Activated CD4-positive, CD25-positive, alpha-beta regulatory T cell treated with anti-CD3 and anti-CD28 coated beads, Interleukin-2, amount 50 U/mL, for 72 hours (primary cell): Measurements from ENCODE around the gene MCM9.
"Not testable (repeated sequence)": the region's sequence is repeated elsewhere in the genome, so short reads cannot be mapped to it uniquely, and the experiment has no call there.

ENCODE experiments used
- DNase-seq: peaks from one replicate; pipeline ENCODE4 v3.0.0; 2021

Gene MCM9

DNA sequence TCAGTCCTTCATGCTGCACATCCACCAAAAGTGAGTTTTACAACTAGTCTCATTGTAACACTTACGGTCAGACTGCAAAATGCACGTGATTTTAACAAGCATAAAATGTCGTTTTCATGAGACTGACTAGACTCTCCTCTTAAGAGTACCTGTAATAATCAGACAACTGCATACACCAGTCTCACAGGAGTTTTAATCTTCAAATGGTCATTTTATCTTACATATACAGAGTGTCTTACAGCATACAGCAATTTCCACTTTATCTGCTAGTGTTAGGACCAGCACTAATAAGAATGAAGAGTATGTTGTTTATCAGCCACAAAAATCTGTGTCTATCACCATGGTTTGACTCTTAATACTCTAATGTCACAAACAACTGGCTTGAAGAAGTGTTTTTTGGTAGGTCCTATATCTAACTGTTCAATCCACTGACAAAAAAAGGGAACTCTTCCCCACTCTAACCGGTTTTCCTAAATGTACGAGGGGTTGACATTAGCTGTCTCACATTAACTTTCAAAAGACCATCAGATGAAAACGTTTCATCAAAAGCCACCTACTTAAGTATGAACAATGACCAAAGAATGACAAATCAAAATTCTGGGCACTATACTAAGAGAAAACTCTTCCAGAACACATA is 42.5 kb downstream of the MCM9 start:
- no peak for DNase-seq

DNA sequence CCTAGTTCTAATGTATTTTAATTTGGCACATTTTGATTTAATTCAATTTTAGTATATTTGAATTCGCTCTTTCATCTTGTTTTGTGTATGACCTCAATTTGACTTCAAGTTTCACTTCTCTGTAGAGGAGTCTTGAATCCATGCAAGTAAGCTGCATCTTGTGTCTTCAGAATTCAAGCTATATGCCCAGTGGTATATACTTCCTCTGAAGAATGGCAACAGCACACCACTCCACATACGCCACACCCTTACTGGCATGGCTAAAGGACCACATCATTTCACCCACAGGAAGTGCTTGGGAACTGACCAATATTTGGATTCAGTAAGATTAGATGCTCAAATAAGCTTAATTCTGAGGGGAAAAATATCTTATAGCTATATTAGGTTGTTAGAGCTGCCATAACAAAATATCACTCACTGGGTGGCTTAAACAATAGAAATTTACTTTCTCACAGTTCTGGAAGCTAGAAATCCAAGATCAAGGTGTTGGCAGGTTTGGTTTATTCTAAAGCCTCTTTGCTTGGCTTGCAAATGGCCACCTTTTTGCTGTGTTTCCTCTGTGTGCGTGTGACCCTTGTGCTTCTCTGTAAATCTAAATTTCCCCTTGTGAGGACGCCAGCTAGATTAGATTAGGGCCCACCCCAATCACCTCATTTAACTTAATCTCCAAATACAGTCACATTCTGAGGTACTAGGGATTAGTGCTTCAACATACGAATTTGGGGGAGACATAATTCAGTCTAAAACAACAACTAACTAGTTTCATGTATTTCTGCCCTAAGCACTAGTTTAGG is 43.8 kb downstream of the MCM9 start:
- no peak for DNase-seq

DNA sequence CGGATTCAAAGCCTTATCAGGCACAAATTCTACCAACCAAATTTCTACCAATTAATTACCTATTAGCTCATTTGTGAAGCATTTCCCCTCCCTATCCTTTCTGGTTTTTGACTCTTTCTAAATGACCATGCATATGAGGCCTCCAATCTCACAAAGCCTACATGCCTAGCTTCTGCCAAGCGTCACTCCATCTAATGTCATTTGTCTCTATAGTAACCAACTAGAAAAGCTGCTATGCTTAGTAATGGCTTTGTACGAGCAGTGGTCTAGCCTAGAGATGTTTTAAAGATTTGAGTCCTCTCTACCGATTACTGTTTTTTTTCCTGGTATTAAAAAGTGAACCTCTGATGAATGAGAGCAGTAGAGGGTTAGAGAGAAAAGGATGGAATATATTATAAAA is 45.8 kb downstream of the MCM9 start:
- no peak for DNase-seq

DNA sequence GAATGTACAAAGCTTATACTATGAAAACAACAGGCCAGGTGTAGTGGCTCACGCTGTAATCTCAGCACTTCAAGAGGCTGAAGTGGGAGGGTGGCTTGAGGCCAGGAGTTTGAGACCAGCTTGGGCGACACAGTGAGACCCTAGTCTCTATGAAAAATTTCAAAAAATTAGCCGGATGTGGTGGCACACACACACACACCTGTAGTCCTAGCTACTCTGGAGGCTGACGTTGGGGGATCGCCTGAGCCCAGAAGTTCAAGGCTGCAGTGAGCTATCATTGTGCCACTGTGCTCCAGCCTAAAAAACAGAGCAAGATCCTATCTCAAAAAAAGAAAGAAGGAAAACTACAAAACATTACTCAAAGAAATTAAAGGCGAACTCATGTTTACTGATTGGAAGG is 48.3 kb downstream of the MCM9 start:
- DNase-seq: no peak

DNA sequence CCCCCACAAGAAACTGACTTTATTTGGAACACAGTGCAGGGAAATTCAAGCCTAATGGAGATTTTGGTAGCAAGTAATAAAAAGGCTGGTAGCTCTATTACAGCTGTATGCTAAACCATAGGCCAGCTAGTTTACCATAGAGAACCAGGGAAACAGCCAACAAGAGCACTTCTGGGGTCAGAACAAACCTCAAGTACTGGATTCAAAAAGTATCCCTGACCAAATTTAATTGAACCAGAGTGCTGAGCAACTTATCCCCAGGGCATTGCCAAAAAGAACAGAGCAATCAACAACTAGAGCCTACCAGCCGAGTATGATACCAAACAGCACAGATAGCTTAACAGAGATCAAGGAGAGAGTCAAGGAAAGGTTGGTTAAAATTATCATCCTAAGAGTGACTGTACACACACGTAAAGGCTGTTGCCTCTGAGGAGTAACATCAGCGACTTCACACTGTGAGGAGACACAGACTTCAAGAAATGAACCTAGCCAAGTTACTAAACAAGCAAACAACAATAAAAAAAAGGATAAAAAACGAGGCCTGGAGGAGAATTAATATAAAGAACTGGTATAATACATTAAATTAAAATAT is 52.5 kb downstream of the MCM9 start:
- DNase-seq: no peak

DNA sequence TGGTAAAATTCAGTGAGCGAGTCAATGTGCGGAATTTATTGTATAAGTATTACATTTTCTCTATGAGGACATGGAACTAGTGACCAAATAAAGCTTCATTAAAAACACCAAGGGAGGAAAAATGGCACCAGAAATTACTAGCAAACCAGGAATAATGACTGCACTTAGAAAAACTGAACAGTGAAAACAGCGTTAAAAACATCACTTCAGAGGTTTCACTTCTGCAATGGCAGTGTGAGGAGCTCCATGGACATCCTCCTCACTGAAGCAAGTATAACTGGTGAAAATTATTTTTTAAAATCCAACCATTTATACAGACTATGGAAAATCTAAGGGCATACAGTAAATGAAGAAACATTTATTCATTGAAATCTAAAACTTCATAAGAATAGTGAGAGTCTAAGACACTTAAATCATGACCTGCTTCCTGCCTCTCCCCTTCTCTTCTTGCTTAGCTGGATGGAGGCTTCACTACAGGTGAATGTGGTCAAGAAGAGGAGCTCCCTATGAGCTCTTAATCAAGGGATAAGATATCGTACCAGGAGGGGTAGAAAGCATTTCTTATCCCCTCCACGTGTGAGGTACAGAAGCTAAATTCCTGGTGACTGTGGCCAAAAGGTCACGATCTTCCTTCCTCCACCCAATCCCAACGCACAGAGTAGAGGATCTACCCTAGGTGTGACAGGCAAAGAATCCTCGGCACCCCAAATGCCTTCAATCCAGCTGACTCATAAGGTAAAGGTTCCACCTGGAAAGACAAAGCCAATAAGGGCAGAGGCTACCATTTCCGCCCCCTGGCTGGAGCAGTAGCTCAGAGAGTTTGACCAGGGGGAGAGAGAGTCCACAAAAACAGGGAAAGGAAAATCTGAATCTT is 53.3 kb downstream of the MCM9 start:
- no peak for DNase-seq

DNA sequence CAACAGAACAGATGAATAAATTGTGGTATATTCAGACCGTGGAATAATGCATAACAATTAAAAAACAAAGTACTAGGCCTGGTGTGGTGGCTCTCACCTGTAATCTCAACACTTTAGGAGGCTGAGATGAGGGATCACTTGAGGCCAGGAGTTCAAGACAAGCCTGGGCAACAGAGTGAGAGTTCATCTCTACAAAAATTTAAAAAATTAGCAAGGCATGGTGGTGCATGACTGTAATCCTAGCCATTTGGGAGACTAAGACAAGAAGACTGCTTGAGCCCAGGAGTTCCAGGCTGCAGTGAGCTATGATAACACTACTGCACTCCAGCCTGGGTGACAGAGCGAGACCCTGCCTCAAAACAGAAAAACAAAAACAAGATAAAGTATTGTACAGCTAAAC is 57.2 kb downstream of the MCM9 start:
- DNase-seq: no peak

DNA sequence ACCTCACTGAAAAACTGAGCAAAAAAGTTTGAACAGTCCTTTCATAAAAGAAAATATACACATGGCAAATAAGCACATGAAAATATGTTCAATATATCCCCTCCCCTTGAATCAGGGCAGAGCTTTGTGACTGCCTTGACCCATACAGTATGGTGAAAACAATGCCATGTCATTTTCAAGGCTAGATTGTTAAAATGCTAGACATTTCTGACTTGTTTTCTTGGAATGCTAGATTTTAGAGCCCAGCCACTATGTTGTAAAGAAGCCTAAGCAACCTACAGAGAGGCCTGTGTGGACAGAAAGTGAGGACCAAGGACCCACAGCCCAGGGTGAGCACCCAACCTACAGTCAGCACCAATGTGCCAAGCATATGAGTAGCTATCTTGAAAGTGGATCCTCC is 58.1 kb downstream of the MCM9 start:
- no peak for DNase-seq

DNA sequence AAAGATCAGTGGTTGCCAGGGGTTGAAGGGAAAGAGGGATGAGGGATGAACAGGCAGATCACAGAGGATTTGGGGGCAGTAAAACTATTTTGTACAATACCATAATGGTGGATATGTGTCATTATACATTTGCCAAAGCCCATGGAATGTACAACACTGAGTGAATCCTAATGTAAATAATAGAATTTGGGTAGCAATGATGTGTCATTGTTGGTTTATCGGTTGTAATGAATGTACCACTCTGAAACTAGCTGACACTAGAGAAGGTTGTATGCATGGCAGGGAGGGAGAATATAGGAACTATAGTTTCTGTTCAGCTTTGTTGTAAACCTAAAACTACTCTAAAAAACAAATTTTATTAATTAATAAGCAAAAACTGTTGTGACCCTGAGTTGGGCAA is 58.8 kb downstream of the MCM9 start:
- DNase-seq: no peak

DNA sequence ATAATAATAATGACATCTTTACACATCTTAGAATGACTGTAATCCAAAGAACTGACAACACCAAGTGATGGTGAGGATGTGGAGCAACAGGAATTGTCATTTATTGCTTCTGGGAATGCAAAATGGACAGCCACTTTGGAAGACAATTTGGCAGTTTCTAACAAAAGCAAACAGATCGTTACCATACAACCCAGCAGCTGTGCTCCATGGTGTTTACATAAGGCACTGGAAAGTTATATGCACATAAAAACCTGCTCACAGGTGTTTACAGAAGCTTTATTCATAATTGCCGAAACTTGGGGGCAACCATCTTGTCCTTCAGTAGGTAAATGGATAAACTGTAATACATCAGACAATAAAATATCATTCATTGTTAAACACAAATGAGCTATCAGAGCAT is 59.3 kb downstream of the MCM9 start:
- no peak for DNase-seq

DNA sequence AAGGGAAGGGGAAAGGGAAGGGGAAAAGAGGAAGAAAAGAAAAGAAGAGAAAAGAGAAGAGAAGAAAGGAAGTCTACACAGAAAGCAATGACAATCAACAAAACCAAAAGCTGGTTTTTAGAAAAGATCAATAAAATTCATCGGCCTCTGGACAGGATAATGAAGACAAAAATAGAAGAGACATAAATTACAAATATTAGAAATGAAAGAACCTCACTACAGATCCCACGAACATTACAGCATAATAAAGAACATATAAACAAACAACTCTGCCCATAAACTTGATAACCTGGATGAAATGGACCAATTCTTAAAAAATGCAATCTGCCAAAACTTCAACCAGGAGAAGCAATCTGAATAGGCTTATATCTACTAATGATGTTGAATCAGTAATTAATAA is 61.7 kb downstream of the MCM9 start:
- DNase-seq: no peak

DNA sequence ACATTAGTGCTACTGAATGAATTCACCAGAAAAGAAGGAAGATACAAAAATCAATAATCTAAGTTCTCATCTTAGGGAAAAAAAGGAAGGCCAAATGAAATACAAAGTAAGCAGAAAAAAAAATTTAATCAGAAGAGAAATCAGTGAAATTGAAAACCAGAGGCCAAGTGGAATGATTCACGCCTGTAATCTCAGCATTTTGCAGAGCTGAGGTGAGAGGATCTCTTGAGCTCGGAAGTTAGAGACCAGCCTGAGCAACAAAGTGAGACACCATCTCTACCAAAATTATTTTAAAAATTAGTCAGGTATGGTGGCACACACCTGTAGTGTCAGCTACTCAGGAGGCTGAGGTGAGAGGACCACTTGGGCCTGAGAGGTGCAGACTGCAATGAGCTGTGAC is 62.2 kb downstream of the MCM9 start:
- DNase-seq: no peak

DNA sequence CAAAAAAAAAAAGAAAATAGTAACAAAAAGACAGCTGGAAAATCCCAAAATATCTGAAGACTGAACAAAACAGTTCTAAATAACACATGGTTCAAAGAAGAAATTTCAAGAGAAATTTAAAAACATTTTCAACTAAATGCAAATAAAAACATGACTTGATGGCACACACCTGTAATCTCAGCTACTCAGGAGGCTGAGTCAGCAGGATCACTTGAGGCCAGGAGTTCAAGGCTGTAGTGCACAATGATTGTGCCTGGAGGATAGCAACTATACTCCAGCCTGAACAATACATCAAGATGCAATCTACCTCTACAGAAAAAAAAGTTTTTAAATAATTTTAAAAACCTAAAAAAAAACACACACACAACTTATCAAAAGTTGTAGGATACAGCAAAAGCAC is 62.6 kb downstream of the MCM9 start:
- DNase-seq: no peak

DNA sequence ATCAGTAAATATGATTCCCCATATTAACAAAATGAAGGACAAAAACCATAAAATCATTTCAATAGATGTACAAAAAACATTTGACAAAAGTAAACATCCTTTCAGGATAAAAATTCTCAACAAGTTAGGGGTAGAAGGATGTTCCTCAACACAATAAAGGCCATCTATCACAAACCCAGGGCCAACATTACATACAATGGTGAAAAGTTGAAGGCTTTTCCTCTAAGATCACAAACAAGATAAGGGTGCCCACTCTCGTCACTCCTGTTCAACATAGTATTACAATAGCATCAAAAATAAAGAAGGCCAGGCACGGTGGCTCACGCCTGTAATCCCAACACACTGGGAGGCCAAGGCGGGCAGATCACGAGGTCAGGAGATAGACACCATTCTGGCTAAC is 63.6 kb downstream of the MCM9 start:
- no peak for DNase-seq

DNA sequence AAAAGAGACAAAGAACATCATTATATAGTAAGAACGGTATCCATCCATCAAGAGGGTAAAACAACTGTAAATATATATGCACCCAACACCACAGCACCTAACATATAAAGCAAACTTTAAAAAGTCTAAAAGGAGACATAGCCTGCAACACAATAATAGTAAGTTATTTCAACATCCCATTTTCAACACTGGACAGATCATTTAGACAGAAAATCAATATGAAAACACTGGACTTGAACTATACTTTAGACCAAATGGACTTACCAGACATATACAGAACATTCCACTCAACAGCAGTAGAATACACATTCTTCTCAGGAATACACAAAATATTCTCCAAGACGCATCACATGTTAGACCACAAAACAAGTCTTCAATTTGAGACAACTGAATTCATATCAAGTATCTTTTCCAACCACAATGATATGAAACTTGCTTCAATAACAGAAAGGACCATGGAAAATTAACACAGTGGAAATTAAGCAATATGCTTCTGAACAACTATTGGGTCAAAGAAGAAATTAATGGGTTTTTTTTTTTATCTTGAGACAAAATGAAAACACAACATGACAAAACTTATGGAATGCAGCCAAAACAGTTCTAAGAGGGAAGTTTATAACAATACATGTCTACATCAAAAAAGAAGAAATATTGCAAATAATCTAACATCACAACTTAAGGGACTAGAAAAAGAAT is 64.9 kb downstream of the MCM9 start:
- no peak for DNase-seq

DNA sequence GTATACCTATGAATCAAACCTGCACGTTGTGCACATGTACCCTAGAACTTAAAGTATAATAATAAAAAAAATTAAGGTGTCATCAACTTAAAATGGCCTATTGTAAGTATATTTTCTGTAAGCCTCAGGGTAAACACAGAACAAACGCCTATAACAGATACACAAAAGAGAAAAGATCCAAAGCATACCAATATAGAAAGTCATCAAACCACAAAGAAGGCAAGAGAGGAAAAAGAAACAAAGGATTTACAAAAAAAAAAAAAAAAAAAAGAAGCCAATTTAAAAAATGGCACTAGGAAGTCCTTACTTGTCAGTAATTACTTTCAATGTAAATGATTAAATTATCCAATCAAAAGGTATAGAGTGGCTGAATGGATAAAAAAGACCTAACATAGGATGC is 65.6 kb downstream of the MCM9 start:
- no peak for DNase-seq

DNA sequence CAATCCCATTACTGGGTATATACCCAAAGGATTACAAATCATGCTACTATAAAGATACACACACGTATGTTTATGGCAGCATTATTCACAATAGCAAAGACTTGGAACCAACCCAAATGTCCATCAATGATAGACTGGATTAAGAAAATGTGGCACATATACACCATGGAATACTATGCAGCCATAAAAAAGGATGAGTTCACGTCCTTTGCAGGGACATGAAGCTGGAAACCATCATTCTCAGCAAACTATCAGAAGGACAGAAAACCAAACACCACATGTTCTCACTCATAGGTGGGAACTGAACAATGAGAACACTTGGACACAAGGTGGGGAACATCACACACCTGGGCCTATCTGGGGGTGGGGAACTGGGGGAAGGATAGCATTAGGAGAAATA is 66.1 kb downstream of the MCM9 start:
- not testable (repeated sequence) for DNase-seq

DNA sequence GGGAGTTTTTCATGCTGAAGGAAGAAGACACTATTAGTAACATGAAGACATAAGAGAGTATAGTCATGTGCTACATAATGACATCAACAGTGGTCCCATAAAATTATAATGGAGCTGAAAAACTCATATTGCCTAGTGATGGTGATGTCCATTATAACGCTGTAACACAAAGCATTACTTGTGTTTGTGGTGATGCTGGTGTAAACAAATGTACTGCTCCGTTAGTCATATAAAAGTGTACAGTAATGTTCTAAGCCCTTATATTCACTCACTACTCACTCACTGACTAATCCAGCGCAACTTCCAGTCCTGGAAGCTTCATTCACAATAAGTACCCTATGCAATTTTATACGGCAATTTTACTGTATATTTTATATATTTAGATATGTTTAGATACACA is 67.8 kb downstream of the MCM9 start:
- no peak for DNase-seq

DNA sequence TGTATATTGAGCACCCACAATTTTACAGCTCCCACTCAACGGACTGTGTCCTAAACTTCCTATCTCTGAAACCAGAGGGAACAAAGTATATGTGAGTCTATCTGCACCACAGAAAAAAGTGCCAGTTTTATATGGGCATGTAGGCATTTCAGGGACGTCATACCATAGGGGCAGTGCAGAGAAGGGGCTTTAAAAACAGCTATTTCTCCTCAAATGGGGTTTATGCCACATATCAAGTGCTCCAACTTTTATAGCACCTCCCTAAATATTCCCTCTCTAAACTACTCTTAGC is 69.9 kb downstream of the MCM9 start:
- no peak for DNase-seq

DNA sequence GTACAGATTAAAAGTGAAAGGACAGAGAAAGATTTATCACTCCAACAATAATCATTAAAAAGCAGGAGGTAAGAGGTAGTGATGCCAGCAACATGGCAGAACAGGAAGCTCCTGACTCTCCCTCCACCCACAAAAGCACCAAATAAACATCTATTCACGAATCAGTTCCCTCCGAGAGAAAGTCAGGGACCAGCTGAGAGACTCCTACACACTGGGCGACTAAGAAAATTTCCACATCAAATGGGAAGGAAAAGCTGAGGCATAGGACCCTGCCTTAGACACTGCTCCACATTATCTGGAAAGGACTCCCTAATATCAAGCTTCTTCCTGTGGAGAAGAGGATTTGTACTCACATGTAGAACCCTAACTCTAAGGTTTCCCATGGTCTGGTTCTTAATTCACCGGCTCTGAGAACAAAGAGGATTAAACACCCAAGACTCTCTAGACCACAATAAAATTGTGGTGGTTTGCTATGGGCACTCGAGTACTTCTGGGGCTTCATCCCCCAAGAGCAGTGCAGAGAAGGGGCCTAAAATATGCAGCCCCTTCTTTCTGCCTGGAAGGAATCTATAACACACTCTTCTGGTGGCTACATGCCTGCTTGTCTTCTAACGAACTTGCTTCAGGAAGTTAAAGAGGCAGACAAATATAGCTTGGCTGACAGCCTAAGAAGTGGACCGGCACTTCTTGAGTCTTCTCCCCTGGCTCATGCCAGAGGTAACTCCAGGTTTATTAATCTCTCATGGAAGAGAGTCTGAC is 70.4 kb downstream of the MCM9 start:
- no peak for DNase-seq

DNA sequence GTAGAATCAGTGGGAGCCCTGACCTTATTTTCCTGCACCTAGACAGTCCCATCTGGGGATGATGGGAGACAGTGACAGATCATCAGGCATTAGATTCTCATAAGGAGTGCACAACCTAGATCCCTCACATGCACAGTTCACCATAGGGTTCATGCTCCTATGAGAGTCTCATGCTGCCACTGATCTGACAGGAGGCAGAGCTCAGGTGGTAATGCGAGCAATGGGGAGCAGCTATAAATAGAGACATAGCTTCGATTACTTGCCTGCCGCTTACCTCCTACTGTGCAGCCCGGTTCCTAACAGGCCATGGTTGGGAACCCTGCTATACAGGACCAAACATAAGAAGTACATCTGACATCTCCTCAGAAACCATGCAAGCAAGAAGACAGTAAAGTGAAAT is 72.5 kb downstream of the MCM9 start:
- no peak for DNase-seq

DNA sequence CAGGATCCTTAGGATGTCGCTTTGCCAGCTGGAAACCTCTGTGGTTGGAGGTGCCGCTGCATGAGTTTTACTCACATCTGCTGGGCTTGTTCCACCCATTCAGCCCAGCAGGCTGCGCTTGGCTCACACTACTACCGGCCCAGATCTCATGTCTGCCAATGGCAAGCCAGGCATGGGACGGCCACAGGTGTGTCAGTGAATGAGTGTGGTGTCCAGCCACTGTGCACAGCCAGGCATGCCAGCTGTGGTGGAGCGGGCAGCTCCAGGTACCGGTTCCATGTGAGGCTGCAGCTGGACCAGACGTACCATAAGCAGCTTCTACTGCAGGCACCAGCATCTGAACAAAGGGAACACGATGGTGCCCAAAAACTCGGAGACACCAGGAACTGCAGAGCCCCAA is 74.1 kb downstream of the MCM9 start:
- DNase-seq: no peak
